ENCODE measurements around the gene PURA. TPM values are rescaled to one million over a fixed set of nuclear protein-coding genes. Genes with fewer than 3 reads are reported as not detected.

PURA gene
- total RNA-seq, 1 donor from 2014 or later: 7.7 TPM

- TF ChIP-seq CTCF (conservative IDR thresholded peaks at IDR 0.05; ENCODE audit: low read depth, low read length): no peak
- no peak for DNase-seq (ENCODE audit: low read depth)
- H3K4me3 ChIP-seq (ENCODE audit: low read depth, low read length): no peak overlapping the region
These were observed 30.3 kb upstream of the PURA start for GRCh38 chr5:140083650-140084049.

DNA sequence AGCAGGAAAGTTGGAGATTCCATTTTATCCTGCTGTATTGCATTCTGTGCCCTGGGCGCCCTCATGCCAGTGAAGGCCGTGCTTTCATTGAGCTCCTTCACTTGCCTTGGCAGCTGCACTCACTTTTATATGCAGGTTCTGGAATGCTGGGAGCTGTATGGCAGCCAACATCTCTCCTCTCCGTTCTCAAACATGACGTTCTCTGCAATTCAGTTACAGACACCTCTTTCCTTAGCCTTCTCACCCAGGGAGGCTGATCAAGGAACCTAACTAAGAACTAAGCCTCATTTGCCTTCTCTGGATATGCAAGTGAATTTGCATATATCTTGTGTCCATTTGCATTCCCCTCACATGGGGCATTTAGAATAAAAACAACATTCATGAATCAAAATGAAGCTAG is 29.4 kb upstream of the PURA start:
- TF ChIP-seq CTCF (conservative IDR thresholded peaks at IDR 0.05; ENCODE audit: low read depth, low read length): no peak
- H3K4me3 ChIP-seq (ENCODE audit: low read depth, low read length): no peak overlapping the region
- DNase-seq (ENCODE audit: low read depth): no peak

GRCh38 chr5:140090251-140090650 is 23.7 kb upstream of the PURA start:
- TF ChIP-seq CTCF (conservative IDR thresholded peaks at IDR 0.05; ENCODE audit: low read depth, low read length): no peak
- no peak overlapping the region for H3K4me3 ChIP-seq (ENCODE audit: low read depth, low read length)
- DNase-seq (ENCODE audit: low read depth): no peak

GRCh38 chr5:140093179-140093578 is 20.7 kb upstream of the PURA start:
- H3K4me3 ChIP-seq (ENCODE audit: low read depth, low read length): no peak overlapping the region
- TF ChIP-seq CTCF (conservative IDR thresholded peaks at IDR 0.05; ENCODE audit: low read depth, low read length): no peak
- no peak for DNase-seq (ENCODE audit: low read depth)

DNA sequence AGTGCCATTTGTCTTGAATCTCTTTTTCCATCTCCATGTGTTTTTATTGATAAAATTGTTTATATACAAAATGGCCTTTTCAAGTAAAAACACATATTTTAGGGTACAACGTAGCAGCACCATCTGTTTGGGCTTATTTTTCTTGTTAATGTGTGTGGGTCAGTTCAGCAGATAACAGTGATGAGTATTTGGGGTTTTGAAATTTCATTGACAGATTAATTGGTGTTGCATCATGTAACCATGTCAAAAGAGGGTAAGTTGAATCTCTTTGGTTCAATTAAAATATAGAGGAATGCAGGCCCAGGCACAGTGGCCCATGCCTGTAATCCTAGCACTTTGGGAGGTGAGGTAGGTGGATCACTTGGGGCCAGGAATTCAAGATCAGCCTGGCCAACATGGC is 20.0 kb upstream of the PURA start:
- no peak for DNase-seq (ENCODE audit: low read depth)
- no peak for TF ChIP-seq CTCF (conservative IDR thresholded peaks at IDR 0.05; ENCODE audit: low read depth, low read length)

GRCh38 chr5:140094889-140095288 is 19.0 kb upstream of the PURA start:
- no peak for TF ChIP-seq CTCF (conservative IDR thresholded peaks at IDR 0.05; ENCODE audit: low read depth, low read length)
- H3K4me3 ChIP-seq (ENCODE audit: low read depth, low read length): no peak overlapping the region
- no peak for DNase-seq (ENCODE audit: low read depth)

More for the DNA sequence above, 20.0 kb upstream of the PURA start:
- no peak overlapping the region for H3K4me3 ChIP-seq (ENCODE audit: low read depth, low read length)

DNA sequence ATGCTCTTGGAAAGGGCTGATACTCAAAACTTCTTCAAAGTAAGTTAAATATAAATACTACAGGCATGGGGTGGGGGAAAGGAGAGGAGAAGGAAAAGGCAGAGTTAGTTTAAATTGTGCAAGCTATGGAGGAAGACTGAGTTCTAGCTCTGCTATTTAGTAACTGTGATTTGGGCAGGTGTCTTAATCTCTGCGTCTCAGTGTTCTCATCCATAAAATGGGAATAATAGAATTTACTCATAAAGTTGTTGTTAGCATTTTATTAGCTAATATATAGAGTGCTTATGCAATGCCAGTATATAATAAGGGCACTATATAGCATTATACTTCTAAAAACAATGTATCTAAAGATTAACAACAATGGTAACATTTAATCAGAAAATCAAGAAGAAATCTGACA is 12.7 kb upstream of the PURA start:
- TF ChIP-seq CTCF (conservative IDR thresholded peaks at IDR 0.05; ENCODE audit: low read depth, low read length): no peak
- DNase-seq (ENCODE audit: low read depth): no peak
- H3K4me3 ChIP-seq (ENCODE audit: low read depth, low read length): no peak overlapping the region

Data from epithelial cell of proximal tubule (primary cell).